Gastroesophageal sphincter (tissue), 3 donors: ENCODE data around the gene SULT1B1.

Experiments used
- CTCF ChIP-seq, 4 experiments: fragments of 200-600 bp in 2 of 4; fragments of 450-650 bp in 2 of 4; sonication (generic) in 1 of 4; IDR thresholded peaks; one replicate each; pipeline ENCODE4 v1.5.1; 2017 to 2019; ENCODE audit warnings: antibody characterized with exemption in 4 of 4, mild to moderate bottlenecking in 2 of 4, moderate library complexity in 2 of 4
- EP300 ChIP-seq: sonication (generic); formaldehyde crosslinking; IDR thresholded peaks from one replicate; pipeline ENCODE4 v1.6.1; 2017; ENCODE audit warnings: antibody characterized with exemption, mild to moderate bottlenecking
- POLR2A ChIP-seq, 2 donors: fragments of 450-650 bp; IDR thresholded peaks; one replicate each; pipeline ENCODE4 v1.6.1; 2017; ENCODE audit warnings: antibody characterized with exemption in 2 of 2, mild to moderate bottlenecking in 2 of 2, moderate library complexity in 1 of 2

GRCh38 chr4:69760455-69760854 is at the start of gene SULT1B1:
- TF ChIP-seq CTCF (IDR thresholded peaks at IDR 0.05) (no peak), POLR2A (IDR thresholded peaks at IDR 0.05) (no peak), EP300 (no peak)
